H1 (cell line): ENCODE measurements around the gene TOP3A. TPM values are rescaled to one million over a fixed set of nuclear protein-coding genes. Genes with fewer than 3 reads are reported as not detected.

Experiments
- CTCF ChIA-PET: fragments of 300-600 bp; sonication (Branson Sonifier 250); formaldehyde crosslinking; loops from one replicate; lab custom pipeline; 2021; ENCODE audit not compliant: partially characterized antibody; lab: Charles Lee
- POLR2A ChIA-PET: fragments of 300-600 bp; sonication (Branson Sonifier 250); formaldehyde crosslinking; loops from one replicate; lab custom pipeline; 2021; ENCODE audit warnings: inconsistent platforms; ENCODE audit not compliant: partially characterized antibody; lab: Charles Lee
- DNase-seq, 2 experiments: peaks; one replicate each; pipeline versions ENCODE4 v3.0.0 to v3.0.0-alpha.2; 2010 to 2022; ENCODE audit warnings: low spot score in 2 of 2, low read depth in 1 of 2, mixed read lengths in 1 of 2
- FAIRE-seq: peaks from 2 replicates; lab custom pipeline; 2011; peaks lifted over from hg19 to GRCh38; lab: Jason Lieb, UNC
- H2AFZ ChIP-seq: 2 replicates; pipeline ENCODE4 v1.8.1; 2012; ENCODE audit warnings: low read length, inconsistent platforms
- H2AK5ac ChIP-seq: 2 replicates; pipeline ENCODE4 v1.6.1; 2013; ENCODE audit warnings: low read depth, low read length
- H2BK120ac ChIP-seq: replicated peaks from 2 replicates; pipeline ENCODE3; 2013; ENCODE audit warnings: low read depth, low read length, inconsistent platforms
- H2BK12ac ChIP-seq: 2 replicates; pipeline ENCODE4 v1.6.1; 2013; ENCODE audit warnings: low read depth, low read length
- H2BK15ac ChIP-seq: 2 replicates; pipeline ENCODE4 v1.6.1; 2013; ENCODE audit warnings: low read length
- H2BK20ac ChIP-seq: 2 replicates; pipeline ENCODE4 v1.6.1; 2013; ENCODE audit warnings: low read length
- H2BK5ac ChIP-seq: 2 replicates; pipeline ENCODE4 v1.6.1; 2013; ENCODE audit warnings: low read depth, low read length
- H3K14ac ChIP-seq: 2 replicates; pipeline ENCODE4 v1.6.1; 2013; ENCODE audit warnings: inconsistent platforms; ENCODE audit not compliant: insufficient read length
- H3K18ac ChIP-seq: 2 replicates; pipeline ENCODE4 v1.6.1; 2013; ENCODE audit warnings: low read length; ENCODE audit errors: extremely low read depth
- H3K23ac ChIP-seq: 2 replicates; pipeline ENCODE4 v1.6.1; 2013; ENCODE audit warnings: inconsistent platforms; ENCODE audit not compliant: insufficient read length
- H3K23me2 ChIP-seq: 2 replicates; pipeline ENCODE4 v1.6.1; 2013; ENCODE audit warnings: low read depth, low read length
- H3K27ac ChIP-seq: 2 replicates; pipeline ENCODE4 v1.6.1; 2011; ENCODE audit warnings: low read depth, low read length, inconsistent platforms
- H3K27me3 ChIP-seq, 4 experiments: replicated peaks in 1 of 4; 1 replicate in 1 of 4; 2 replicates in 3 of 4; pipeline versions ENCODE4 v1.6.1 to v1.8.1; 2011 to 2013; ENCODE audit warnings: low read length in 3 of 4, mild to moderate bottlenecking in 3 of 4, inconsistent platforms in 2 of 4, mixed read lengths in 2 of 4, moderate library complexity in 1 of 4; ENCODE audit not compliant: control insufficient read depth in 3 of 4, insufficient read depth in 3 of 4; ENCODE audit errors: extremely low read depth in 1 of 4
- H3K36me3 ChIP-seq, 4 experiments: 2 replicates each; pipeline versions ENCODE4 v1.6.1 to v1.8.1; 2011 to 2013; ENCODE audit warnings: mild to moderate bottlenecking in 4 of 4, low read length in 3 of 4, moderate library complexity in 2 of 4, control low read depth in 1 of 4, inconsistent platforms in 1 of 4; ENCODE audit not compliant: insufficient read depth in 4 of 4, control insufficient read depth in 2 of 4
- H3K4ac ChIP-seq: replicated peaks from 2 replicates; pipeline ENCODE3; 2013; ENCODE audit warnings: low read length, low read depth, mixed read lengths, inconsistent platforms; ENCODE audit not compliant: insufficient read length
- H3K4me1 ChIP-seq, 4 experiments: replicated peaks in 1 of 4; 1 replicate in 1 of 4; 2 replicates in 3 of 4; pipeline versions ENCODE4 v1.6.1 to v1.8.1; 2011 to 2013; ENCODE audit warnings: low read length in 3 of 4, inconsistent platforms in 2 of 4, mixed read lengths in 1 of 4; ENCODE audit not compliant: insufficient read depth in 4 of 4, control insufficient read depth in 3 of 4
- H3K4me2 ChIP-seq, 2 experiments: 2 replicates each; pipeline versions ENCODE4 v1.6.1 to v1.8.1; 2011 to 2013; ENCODE audit warnings: low read depth in 2 of 2, low read length in 2 of 2, control low read depth in 1 of 2, inconsistent platforms in 1 of 2, mild to moderate bottlenecking in 1 of 2; ENCODE audit not compliant: insufficient read depth in 1 of 2
- H3K4me3 ChIP-seq, 4 experiments: fragments of 200-600, 300-600 bp in 1 of 4; sonication (generic), shearing (Covaris generic), sonication (Bioruptor Twin) in 1 of 4; 2 replicates each; pipeline versions ENCODE4 v1.5.1 to v1.8.1; 2011 to 2016; ENCODE audit warnings: low read length in 4 of 4, low read depth in 3 of 4, control low read depth in 2 of 4, inconsistent platforms in 2 of 4, mild to moderate bottlenecking in 2 of 4, mixed read lengths in 1 of 4, moderate library complexity in 1 of 4; ENCODE audit not compliant: insufficient read depth in 2 of 4; ENCODE audit errors: extremely low read depth in 1 of 4
- H3K56ac ChIP-seq: replicated peaks from 2 replicates; pipeline ENCODE3; 2013; ENCODE audit warnings: low read depth, mild to moderate bottlenecking, mixed read lengths, low read length, inconsistent platforms; ENCODE audit not compliant: insufficient read length
- H3K79me1 ChIP-seq: 2 replicates; pipeline ENCODE4 v1.6.1; 2013; ENCODE audit warnings: low read depth, low read length, control low read depth
- H3K79me2 ChIP-seq, 2 experiments: 2 replicates each; pipeline versions ENCODE4 v1.6.1 to v1.8.1; 2012 to 2013; ENCODE audit warnings: low read length in 2 of 2, mild to moderate bottlenecking in 2 of 2, inconsistent platforms in 1 of 2; ENCODE audit not compliant: insufficient read depth in 2 of 2, control insufficient read depth in 1 of 2
- H3K9ac ChIP-seq, 4 experiments: replicated peaks in 1 of 4; 1 replicate in 1 of 4; 2 replicates in 3 of 4; pipeline versions ENCODE4 v1.6.1 to v1.8.1; 2011 to 2013; ENCODE audit warnings: low read depth in 3 of 4, low read length in 3 of 4, control low read depth in 2 of 4, mild to moderate bottlenecking in 2 of 4, moderate library complexity in 2 of 4, inconsistent platforms in 1 of 4; ENCODE audit errors: extremely low read depth in 1 of 4
- H3K9me3 ChIP-seq, 2 experiments: 2 replicates each; pipeline versions ENCODE4 v1.6.1 to v1.8.1; 2012 to 2013; ENCODE audit warnings: mild to moderate bottlenecking in 2 of 2, moderate library complexity in 2 of 2, control low read depth in 1 of 2, inconsistent platforms in 1 of 2, low read depth in 1 of 2, low read length in 1 of 2, mixed read lengths in 1 of 2; ENCODE audit not compliant: insufficient read depth in 2 of 2
- H4K20me1 ChIP-seq, 2 experiments: replicated peaks in 1 of 2; 2 replicates each; pipeline versions ENCODE3 to v1.8.1; 2011 to 2013; ENCODE audit warnings: inconsistent platforms in 2 of 2, low read length in 2 of 2, mild to moderate bottlenecking in 1 of 2; ENCODE audit not compliant: insufficient read depth in 2 of 2, control insufficient read depth in 1 of 2
- H4K5ac ChIP-seq: 2 replicates; pipeline ENCODE4 v1.6.1; 2013; ENCODE audit warnings: low read length, low read depth, mixed read lengths, inconsistent platforms; ENCODE audit not compliant: insufficient read length
- H4K8ac ChIP-seq: 2 replicates; pipeline ENCODE4 v1.8.0; 2013; ENCODE audit warnings: mild to moderate bottlenecking, moderate library complexity, low read length, inconsistent platforms; ENCODE audit not compliant: insufficient read depth; ENCODE audit errors: extremely low read depth
- H4K91ac ChIP-seq: replicated peaks from 2 replicates; pipeline ENCODE3; 2013; ENCODE audit warnings: low read length, mixed read lengths, inconsistent platforms; ENCODE audit not compliant: insufficient read length
- ATF2 ChIP-seq: IDR thresholded peaks from 2 replicates; pipeline ENCODE4 v1.6.1; 2012; ENCODE audit warnings: low read length, inconsistent platforms
- ATF3 ChIP-seq: IDR thresholded peaks from 2 replicates; pipeline ENCODE4 v1.6.1; 2011; ENCODE audit warnings: low read depth, mild to moderate bottlenecking, low read length; ENCODE audit not compliant: insufficient read depth
- CHD1 ChIP-seq: IDR thresholded peaks from 2 replicates; pipeline ENCODE4 v1.6.1; 2012; ENCODE audit warnings: low read depth, low read length, improper control_type of control experiment
- FOSL1 ChIP-seq: IDR thresholded peaks from 2 replicates; pipeline ENCODE4 v1.6.1; 2011; ENCODE audit warnings: mild to moderate bottlenecking, low read depth, low read length, moderate library complexity; ENCODE audit not compliant: insufficient read depth
- GTF2F1 ChIP-seq: IDR thresholded peaks from 2 replicates; pipeline ENCODE4 v1.6.1; 2012; ENCODE audit warnings: low read depth, low read length, improper control_type of control experiment, borderline replicate concordance
- NRF1 ChIP-seq: IDR thresholded peaks from 2 replicates; pipeline ENCODE4 v1.6.1; 2011; ENCODE audit warnings: mild to moderate bottlenecking, low read depth, low read length, improper control_type of control experiment
- RAD21 ChIP-seq, 2 experiments: IDR thresholded peaks in 1 of 2; conservative IDR thresholded peaks in 1 of 2; 2 replicates each; pipeline ENCODE4 v1.6.1; 2011; ENCODE audit warnings: low read depth in 2 of 2, low read length in 2 of 2, improper control_type of control experiment in 1 of 2, inconsistent platforms in 1 of 2, mild to moderate bottlenecking in 1 of 2, moderate library complexity in 1 of 2
- RFX5 ChIP-seq: IDR thresholded peaks from 2 replicates; pipeline ENCODE4 v1.6.1; 2011; ENCODE audit warnings: low read depth, low read length, improper control_type of control experiment, borderline replicate concordance
- SP1 ChIP-seq: IDR thresholded peaks from 2 replicates; pipeline ENCODE4 v1.6.1; 2011; ENCODE audit warnings: low read depth, low read length
- WGBS, 2 experiments: shearing (Covaris generic) in 1 of 2; methylation state at CpG; one replicate each; pipeline versions ENCODE4 v1.1.6 to v1.1.7; 2013 to 2015; ENCODE audit warnings: low lambda C conversion rate in 2 of 2, mixed read lengths in 2 of 2, inconsistent platforms in 1 of 2, low coverage in 1 of 2, missing lambda C conversion rate in 1 of 2; ENCODE audit not compliant: insufficient replicate concordance in 2 of 2, insufficient coverage in 1 of 2, insufficient read length in 1 of 2; ENCODE audit errors: extremely low coverage in 1 of 2, missing lambda C conversion rate in 1 of 2; 5-methylcytosine and 5-hydroxymethylcytosine counted together
- polyA plus RNA-seq, 7 experiments: library from polyadenylated mRNA; depleted of rRNA in 3 of 7; stranded (reverse) in 5 of 7; unstranded in 2 of 7; fragments of >200 nt in 5 of 7; fragments of 200-250 nt in 2 of 7; gene quantifications; 1 replicate in 5 of 7; 2 replicates in 1 of 7; 4 replicates in 1 of 7; pipeline versions ENCODE4 v1.2.1 to v1.2.3, GENCODE V29; 2011 to 2013; ENCODE audit warnings: missing spikeins in 2 of 7, mixed read lengths in 2 of 7
- total RNA-seq: library from RNA; stranded (reverse); fragmentation: NEBNext Ultra II Directional; extraction: Animal tissue kit (Norgen Biotek cat#: 25700); gene quantifications from 2 replicates; pipeline ENCODE4 v1.2.1, GENCODE V29; 2021

Gene TOP3A
- total and polyA plus RNA-seq, 2 of the 8 experiments (the other 6 are each of a cell fraction or from before 2014, with no cell fraction given), result 23.4 to 54.3 TPM

- Histone ChIP-seq H3K4me1 (no peaks in the 10 kb centered on the region), H3K9me3 (no peaks in the 10 kb centered on the region), H4K8ac (no peak overlapping the region), H2AFZ (no peak overlapping the region), H2BK12ac (no peak overlapping the region), H3K23me2 (no peaks in the 10 kb centered on the region), H2BK15ac (no peak overlapping the region), H3K4ac (no peak overlapping the region), H2BK120ac (no peak overlapping the region), H3K36me3 (peaks cover 18 to 67% (median 54%) of the 10 kb centered on the region in 4 experiments), H2AK5ac (no peak overlapping the region), H3K14ac (no peak overlapping the region), H3K4me2 (no peak overlapping the region), H3K27me3 (no peaks in the 10 kb centered on the region), H2BK5ac (no peak overlapping the region), H3K79me2 (no peaks in the 10 kb centered on the region), H3K23ac (no peak overlapping the region), H3K79me1 (no peaks in the 10 kb centered on the region), H3K18ac (no peak overlapping the region), H4K20me1 (peaks cover 0 to 3% of the 10 kb centered on the region in 2 experiments), H2BK20ac (no peak overlapping the region), H3K56ac (no peak overlapping the region), H3K4me3 (no peak overlapping the region), H4K91ac (no peak overlapping the region), H3K27ac (no peak overlapping the region), H3K9ac (no peak overlapping the region), H4K5ac (no peak overlapping the region)
- CTCF ChIA-PET, result interaction anchor here (0.7 to 1.7 kb wide), 2 partner anchors 28 to 53 kb away, joined by 3 to 4 read pairs; no protein-coding TSS in a partner anchor
- WGBS, 2 experiments, result 92% methylated on average over 6 of the region's 8 CpGs; no CpG with 5 or more reads in 1 of the 2 experiments
- POLR2A ChIA-PET, result interaction anchor here (0.9 to 1.6 kb wide), 6 partner anchors 12 to 56 kb away, joined by 3 to 4 read pairs (median 4); partner anchors contain the start of genes SMCR8 and TOP3A
- no peak for DNase-seq
- FAIRE-seq, result no peak
- TF ChIP-seq NRF1 (no peak), RFX5 (no peak), FOSL1 (no peak), CHD1 (no peak), ATF2 (no peak), GTF2F1 (no peak), RAD21 (IDR thresholded peaks at IDR 0.05 in 1 of 2, conservative IDR thresholded peaks at IDR 0.05 in 1 of 2; ENCODE audit: low read depth in 2 of 2, low read length in 2 of 2) (no peak), SP1 (no peak), ATF3 (no peak)
Measured at GRCh38 chr17:18300725-18301480, 13.9 kb downstream of the TOP3A start.
